Bone marrow (tissue), 2 donors: Measurements from ENCODE around the gene NEURL4.
"Not testable (repeated sequence)": the region's sequence is repeated elsewhere in the genome, so short reads cannot be mapped to it uniquely, and the experiment has no call there.

Experiments used
- DNase-seq, 2 donors: peaks; one replicate each; lab custom pipeline; 2025; lab: John Stamatoyannopoulos, UW

Gene NEURL4

DNA sequence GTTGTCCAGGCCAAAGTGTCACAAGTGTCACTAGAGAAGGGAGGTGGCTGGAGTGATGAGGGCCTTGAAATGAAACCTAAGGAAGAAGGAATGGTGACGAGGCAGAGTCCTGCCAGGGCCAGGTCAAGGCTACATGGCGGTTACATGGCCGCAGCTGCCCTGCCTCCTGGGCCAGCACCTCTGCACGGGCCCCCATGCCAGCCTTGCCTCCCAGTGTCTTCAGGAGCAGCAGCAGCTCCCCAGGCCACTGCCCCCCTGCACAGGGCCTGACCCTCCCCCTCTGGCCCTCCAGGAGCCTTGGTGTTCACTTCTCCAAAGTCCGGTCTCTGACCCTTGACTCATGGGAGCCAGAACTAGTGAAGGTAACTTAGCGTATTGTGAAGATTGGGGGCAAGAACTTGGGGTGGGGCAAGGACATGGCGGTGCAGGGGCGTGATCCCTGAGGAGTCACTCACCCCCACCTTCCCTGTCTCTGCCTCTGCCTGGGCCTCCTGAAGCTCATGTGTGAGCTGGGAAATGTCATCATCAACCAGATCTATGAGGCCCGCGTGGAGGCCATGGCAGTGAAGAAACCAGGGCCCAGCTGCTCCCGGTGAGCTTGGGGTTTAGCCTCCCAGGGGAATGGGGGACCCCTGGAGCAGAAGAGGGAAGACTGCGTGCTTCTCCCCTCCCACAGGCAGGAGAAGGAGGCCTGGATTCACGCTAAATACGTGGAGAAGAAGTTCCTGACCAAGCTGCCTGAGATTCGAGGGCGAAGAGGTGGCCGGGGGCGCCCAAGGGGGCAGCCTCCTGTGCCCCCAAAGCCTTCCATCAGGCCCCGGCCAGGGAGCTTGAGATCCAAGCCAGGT lies 18.7 kb upstream of the NEURL4 start:
- no peak for DNase-seq

DNA sequence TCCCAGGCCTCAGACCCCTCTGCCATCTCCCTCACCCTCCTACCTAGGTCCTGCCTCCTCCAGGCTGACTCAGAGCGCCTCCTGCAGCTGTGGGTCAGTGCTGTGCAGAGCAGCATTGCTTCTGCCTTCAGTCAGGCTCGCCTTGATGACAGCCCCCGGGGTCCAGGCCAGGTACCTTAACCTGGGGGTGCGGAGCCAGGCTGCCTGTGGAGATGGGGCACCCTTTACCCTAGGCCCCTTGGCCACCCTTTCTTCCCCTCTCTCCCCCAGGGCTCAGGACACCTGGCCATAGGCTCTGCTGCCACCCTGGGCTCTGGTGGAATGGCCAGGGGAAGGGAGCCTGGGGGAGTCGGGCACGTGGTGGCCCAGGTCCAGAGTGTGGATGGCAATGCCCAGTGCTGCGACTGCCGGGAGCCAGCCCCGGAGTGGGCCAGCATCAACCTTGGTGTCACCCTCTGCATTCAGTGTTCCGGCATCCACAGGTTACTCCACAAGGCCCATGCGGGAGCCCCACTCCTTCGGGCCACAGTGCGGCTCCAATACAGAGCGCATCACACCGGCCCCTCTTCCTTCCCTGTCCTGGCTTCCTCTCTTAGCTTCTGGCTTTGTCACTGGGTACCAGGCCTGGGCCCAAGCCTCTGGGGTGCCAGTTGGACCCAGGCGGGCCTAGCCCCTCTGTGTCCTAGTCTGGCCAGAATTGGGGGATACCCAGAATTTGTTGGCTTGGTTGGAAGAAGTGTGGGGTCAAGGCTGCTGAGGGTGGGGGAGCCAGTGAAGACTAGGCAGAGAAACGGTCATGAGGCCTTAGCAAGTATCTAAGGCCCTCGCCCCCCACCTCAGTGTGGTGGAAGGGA lies 17.9 kb upstream of the NEURL4 start:
- no peak for DNase-seq

DNA sequence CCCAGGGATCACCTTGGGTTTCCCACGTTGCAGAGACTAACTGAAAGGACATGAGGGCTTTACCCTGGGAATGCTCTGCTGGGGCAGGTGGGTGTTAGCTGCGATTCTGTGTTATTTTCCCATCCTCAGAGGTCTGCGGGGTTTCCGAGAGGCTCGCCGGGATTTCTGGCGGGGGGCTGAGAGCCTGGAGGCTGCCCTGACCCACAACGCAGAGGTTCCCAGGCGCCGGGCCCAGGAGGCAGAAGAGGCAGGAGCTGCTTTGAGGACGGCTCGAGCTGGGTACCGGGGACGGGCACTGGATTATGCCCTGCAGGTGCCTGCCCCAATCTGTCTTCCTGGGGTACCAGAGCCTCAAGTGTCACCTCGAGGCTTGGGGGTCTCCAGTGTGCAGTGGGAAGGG lies 14.1 kb upstream of the NEURL4 start:
- no peak for DNase-seq

DNA sequence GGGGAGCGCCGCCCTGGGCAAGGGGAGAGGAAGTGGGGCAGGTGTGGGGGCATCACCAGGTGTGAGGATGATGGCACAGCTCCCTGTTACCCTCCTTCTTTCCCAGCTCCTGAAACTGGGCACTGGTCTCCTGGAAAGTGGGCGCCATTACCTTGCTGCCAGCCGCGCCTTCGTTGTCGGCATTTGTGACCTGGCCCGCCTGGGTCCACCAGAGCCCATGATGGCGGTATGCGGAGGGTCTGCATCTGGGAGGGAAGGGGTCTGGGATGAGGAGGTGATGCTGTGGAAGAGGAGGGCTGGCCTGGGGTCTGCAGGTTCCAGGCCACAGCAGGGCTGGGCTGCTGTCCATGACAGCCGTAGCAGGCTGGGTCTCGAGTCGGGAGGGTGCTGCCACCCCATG lies 12.7 kb upstream of the NEURL4 start:
- DNase-seq: no peak

DNA sequence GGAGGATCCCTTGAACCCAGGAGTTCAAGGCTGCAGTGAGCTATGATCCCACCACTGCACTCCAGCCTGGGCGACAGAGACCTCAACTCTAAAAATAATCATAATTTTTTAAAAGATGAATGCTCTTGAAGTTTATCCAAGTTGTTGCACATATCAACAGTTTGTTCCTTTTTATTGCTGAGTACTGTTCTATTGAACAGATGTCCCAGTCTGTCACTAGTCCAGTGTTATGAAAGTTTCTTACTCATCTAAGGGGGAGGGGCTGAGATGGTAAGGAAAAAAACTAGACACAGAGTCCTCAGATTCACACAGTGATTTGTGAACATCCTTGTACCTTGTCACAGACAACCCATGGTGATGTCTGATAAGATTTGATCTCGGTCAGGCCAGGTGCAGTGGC lies 11.0 kb upstream of the NEURL4 start:
- DNase-seq: no peak

DNA sequence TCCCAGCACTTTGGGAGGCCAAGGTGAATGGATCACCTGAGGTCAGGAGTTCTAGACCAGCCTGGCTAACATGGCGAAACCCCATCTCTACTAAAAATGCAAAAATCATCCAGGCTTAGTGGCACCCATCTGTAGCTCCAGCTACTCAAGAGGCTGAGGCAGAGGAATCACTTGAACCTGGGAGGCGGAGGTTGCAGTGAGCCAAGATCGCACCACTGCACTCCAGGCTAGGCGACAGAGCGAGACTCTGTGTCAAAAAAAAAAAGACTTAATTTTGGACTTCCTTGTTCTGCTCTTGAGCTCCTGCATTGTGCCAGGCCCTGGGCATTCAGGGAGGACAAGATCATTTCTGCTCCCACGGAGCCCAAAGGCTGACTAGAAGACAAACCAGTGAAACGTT lies 8.5 kb upstream of the NEURL4 start:
- not testable (repeated sequence) for DNase-seq

DNA sequence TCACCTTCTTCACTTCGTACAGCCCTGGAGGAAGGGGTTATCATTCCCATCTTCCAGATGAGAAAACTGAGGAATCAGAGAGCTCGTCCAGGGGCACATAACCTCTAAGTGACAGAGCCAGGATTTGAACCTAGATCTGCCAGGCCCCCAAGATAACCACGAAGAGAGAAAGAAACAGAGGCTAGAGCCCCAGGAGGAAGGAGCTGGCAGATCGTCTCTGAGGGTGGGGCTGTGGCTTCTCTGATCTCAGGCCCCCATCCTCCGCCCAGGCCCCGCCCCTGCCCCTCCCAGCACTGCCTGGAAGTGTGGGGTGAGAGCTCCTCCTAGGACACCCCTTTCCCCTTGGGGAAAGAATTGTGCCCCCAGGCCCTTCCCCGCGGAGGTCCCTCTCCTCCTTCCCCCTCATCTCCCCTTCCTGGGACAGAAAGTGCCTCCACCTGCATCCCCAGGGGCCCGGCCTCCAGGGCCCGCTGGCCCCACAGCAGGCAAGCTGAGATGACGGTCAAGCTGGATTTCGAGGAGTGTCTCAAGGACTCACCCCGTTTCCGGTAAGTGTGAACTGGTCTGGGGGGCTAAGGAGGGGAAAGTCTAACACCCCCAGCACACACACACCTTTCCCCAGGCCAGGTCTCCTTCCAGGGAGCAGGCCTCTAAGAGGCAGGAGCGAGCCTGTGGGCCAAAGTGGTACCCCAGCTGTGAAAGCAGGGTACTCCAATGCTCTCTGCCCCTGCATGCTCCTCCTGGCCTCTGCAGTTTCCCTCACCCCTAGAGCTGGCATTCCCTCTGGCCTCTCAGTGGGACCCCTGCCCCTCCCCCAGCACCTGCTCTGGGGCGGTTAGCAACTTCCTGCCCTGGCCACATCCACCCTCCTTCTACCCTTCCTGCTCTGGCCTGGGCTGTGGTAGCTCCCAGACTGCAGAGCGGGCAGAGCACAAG lies 7.4 kb upstream of the NEURL4 start, which contains the start of gene ACAP1:
Gene ACAP1 (plus strand): TSS at position 290 of the 936 bp plus-strand sequence. CDS start 206 bp downstream, at position 496.
- DNase-seq: peak; percentile 35 to 46

DNA sequence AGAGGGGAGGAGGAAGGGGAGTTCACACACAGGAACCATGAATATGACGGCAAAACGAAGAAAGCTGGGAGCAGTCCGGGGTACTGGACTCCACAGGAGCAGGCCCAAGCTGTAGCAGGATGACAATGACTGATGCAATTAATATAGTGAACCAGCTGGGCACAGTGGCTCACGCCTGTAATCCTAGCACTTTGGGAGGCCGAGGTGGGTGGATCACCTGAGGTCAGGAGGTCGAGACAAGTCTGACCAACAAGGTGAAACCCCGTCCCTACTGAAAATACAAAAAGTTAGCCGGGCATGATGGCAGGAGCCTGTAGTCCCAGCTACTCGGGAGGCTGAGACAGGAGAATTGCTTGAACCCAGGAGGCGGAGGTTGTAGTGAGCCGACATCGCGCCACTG lies 6.6 kb upstream of the NEURL4 start:
- DNase-seq: not testable (repeated sequence)

DNA sequence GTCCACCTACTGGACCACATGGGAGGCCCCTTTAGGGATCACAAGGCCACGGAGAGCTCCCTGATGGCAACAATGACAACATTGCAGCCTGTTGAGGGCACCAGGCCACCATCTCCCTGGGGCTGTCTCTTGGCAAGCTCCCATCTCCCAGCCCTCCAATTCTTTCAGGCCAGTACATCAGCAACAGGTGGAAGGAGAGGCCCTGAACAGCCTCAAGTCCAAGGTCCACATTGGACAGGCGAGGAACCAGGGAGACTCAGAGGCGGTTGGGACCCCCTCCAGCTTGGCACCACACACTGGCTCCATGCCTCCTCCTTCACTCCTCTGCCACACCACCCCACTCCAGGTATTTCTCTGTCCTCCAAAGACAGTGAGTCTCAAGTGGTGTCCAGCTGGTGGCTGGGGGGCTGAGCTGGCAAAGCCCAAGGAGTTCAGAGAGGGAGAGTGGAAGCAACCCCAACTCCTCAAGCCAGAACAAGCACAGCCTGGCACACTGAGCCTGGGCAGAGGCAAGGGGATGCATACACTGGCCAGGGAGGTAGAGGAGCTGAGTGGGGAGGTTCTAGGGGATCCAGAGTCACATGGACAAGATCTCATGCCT lies 5.9 kb upstream of the NEURL4 start:
- no peak for DNase-seq

DNA sequence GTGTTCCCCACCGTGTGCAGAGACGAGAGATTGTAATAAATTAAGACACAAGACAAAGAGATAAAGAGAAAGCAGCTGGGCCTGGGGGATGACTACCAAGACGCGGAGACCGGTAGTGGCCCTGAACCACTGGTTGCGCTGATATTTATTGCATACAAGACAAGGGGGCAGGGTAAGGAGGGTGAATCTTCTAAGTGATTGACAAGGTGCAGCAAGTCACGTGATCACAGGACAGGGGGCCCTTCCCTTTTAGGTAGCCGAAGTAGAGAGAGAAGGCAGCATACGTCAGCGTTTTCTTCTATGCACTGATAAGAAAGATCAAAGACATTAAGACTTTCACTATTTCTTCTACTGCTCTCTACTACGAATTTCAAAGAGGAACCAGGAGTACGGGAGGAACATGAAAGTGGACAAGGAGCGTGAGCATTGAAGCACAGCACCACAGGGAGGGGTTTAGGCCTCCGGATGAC lies 3.5 kb upstream of the NEURL4 start:
- not testable (repeated sequence) for DNase-seq

DNA sequence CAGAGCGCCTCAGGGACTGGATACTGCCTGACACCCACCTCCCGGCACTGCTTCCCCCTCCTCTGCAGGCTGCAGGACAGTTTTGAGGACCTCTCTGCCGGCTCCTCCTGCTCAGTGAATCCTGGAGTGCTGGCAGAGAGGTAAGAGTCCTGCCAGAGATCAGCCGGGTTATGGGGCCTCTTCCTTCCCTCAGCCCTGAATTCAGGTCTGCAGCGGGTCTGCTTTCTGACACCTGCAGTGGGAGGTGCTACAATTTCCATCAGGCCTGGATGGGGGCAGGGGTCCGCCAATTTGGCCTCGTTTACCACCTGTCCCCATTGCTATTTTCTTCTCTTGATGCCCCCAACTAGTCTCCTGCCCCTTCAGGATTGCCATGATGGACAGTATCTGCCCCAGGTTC lies 3.0 kb upstream of the NEURL4 start:
- no peak for DNase-seq

DNA sequence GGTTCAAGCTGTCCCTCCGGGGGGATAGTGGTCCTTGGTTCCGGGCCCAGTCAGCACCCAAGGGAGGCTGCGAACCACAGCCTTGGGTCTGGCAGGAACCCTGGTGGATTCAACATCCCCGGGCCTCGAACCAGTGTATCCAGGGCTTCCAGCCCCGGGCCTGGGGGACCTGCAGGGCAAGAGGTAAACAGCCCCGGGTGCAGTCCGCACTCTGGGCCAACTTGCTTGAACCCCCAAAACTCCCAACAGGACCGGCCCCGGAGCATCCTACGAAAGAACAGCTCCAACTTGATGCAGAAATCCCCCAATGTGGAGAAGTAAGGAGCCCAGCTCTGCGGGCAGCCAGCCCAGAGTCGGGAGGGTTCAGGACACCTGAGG lies 1.5 kb upstream of the NEURL4 start:
- no peak for DNase-seq

DNA sequence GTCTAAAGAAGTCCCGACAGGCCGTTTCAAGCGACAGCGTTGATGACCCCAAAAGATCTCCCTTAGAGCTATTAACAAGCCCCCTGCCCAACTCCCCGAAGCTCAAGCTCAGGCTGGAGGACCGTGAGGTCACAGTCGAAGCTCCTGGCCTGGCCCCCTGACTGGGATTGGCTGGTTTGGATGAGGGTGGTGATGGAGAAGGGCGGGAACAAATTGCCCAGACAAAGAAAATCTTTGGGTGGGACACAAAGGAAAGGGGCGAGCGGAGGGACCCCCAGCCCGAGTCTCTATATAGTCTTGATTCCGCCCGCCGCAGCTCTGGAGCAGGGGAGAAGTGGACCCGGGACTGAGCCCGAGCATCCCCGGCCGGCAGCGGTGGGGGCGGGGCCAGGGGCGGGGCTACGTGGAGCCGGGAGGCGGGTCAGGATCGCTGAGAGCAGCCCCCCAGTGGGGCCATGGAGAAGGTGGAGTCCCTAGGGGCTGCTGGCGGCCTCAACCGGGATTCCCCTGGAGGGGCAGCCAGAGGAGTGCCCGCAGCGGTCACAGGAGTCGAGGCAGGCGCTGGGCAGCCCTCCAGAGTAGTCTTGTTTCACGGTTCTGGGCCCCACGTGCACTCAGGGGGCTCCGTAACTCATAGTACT lies 982 bp upstream of the NEURL4 start:
- DNase-seq: peak; percentile 13 to 90

DNA sequence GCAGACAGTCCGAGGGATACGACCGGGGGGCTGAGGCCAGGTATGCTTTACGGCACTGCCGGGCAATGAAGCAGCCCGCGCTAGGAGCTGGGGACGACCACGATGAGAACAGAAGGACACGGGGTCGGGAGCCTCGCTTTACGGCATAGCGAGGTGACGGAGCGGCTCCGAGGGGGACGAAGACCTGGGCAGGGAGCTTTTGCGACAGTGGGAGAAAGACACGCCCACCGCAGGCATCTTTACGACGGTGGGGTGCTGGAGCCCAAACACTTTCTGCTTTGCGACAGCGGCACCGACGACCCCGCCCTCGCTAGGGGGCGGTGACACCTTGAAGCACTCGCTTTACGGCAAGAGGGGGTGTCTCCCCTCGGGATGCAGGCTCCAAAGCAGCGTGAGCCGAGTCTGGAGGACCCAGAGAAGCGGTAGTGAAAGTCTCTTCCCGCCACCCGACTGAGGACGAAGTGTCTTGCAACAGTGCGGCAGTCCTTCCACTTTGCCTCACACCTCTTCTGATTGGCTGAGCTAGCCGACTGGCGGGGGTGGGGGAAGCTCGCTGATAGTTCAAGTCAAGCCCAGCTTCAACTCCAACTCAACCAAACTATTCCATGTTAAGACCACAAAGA lies 350 bp upstream of the NEURL4 start:
- DNase-seq: peak; percentile 91 to 93

DNA sequence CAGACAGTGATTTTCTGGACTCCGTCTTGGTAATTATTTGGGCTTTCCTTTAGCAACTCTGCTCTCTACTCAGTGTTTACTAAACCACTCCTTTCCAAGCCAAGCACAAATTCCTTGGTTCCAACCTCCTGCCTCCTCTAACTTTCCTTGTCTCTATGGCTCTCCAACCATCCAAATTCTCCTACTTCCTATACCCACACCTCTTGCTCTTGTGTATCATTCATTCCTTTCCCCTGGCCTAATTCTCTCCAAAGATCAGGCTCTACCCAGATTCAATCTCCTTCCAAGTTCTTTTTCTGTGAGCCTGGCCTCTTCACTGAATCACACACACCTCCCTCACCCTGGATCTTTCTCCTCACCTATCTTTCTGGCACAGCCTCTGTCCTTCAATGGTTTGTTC lies 1.1 kb downstream of the NEURL4 start:
- no peak for DNase-seq

DNA sequence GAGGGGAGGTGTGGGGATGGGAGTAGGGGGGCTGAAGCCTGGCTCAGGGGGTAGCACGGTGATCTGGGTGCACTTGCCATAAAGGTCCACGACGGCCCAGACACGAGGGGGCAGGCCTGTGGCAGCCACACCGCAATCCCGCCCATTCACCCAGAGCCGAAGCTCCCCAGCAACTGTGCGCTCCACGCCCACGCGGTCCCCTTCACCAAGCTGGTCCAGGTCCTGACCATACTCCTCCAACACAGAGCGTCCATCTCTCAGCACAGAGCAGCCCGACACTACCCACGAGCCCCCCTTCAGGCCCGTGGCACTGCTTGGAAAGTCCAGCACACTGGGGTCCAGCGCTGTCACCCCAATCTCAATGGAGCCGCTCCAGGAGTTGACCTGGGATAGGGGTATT lies 1.6 kb downstream of the NEURL4 start:
- DNase-seq: no peak

DNA sequence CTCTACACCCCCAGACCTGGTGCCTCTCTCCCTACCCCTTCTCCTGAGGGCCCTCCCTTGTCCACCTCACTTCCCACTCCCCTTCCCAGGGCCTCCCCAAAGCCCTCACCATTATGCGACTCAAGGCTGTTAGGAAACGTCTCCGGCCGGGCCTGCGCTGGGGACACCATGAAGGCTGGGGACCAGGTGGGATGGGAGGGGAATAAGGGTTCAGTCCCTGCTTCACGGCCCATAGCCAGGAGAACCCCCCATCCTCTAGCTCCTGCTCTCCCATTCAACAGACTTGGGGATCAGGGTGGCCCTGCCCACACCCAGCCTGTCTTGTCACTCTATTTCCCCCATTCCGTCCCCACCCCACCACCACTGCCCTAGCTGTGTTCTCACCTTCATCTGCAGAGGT lies 2.1 kb downstream of the NEURL4 start:
- DNase-seq: no peak

DNA sequence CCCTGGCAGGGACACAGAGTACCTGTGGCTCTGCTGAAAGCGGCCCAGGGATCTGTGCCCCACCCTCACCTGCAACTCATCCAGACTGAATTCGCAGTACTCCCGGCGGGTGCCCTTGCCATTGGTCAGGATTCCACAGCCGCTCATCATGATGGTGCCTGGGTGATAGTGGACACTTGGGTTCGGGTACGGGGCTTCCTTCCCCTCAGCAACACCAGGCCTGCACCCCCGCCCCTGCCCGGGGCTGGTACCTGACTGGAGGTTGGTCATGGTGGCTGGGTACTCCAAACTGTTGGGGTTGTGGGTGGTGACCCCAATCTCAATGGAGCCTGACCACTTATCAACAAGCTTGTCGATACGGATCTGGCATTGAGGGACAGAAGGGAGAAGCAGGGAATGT lies 2.9 kb downstream of the NEURL4 start:
- no peak for DNase-seq

DNA sequence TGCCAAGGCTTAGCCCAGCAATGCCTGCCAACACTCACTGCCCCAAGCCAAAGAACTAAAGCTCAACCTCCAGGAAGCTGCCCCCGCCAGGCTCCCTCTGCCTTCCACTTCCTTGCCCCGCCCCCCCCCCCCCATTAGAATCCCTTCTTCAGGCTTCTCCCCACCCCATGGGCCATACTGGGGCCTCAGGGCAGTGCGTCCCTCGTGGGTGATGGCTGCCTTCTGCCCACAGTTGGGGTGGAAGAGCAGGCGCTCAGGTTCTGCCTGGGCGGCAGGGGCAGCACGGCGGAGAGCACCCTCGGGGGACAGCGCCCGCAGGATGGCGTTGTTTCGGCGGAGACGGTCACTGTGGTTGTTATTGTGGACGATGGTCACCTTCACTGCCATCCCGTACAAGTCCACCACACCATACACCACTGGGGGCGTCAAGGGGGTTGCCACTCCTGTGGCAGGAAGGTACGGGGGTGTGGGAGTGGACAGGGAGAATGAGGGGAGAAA lies 4.1 kb downstream of the NEURL4 start:
- no peak for DNase-seq

DNA sequence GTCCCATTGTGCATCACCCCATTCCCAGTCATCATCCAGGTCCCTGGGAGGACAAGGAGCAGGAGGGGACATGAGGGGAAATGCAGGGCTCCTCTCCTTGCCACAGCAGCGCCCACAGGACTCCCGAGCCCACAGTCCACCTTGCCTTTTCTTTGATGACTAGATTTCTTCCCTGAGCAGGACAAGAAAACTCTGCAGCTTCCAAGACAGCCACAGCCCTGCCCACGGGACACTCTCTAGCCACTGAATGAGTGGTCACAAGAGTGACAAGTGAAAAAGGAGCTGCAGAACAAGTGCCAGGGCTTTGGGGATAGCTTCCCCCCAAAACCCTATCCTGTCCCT lies 4.7 kb downstream of the NEURL4 start:
- DNase-seq: no peak
